A673 (cell line): ENCODE measurements around the gene GMPR.

ENCODE experiments used
- EZH2 ChIP-seq: fragments of 200-600 bp; sonication (generic); IDR thresholded peaks from 2 replicates; pipeline ENCODE4 v1.6.1; 2017; ENCODE audit warnings: borderline replicate concordance, low read depth, mild to moderate bottlenecking, mixed read lengths, antibody characterized with exemption, low read length; ENCODE audit not compliant: poor library complexity, severe bottlenecking
- TF ChIP-seq, protein P1 (sequence below): fragments of 300-800, 200-600 bp; sonication (generic); conservative IDR thresholded peaks from 2 replicates; pipeline ENCODE4 v1.5.1; 2017; ENCODE audit warnings: low read depth, mild to moderate bottlenecking, antibody characterized with exemption, low read length, moderate library complexity, mixed read lengths

DNA sequence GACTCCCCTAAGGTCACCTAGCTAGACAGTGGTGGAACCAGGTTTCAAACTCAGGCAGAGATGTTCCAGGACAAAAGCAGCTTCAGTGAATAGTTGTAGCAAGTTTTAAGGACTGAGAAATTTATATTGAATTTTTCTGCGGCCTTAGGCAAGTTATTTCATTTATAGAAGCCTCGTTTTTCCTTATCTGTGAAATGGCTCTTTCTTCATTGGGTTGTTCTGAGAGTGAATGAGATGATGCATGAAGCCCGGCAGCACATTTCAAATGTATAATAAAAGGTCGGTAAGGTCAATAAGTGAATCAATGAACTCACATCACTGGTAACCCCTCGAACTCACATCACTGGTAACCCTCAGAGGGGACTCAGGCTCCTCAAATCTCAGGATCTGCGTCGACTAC lies 1.1 kb upstream of the GMPR start:
- no peak for TF ChIP-seq EZH2
- TF ChIP-seq, protein P1, sequence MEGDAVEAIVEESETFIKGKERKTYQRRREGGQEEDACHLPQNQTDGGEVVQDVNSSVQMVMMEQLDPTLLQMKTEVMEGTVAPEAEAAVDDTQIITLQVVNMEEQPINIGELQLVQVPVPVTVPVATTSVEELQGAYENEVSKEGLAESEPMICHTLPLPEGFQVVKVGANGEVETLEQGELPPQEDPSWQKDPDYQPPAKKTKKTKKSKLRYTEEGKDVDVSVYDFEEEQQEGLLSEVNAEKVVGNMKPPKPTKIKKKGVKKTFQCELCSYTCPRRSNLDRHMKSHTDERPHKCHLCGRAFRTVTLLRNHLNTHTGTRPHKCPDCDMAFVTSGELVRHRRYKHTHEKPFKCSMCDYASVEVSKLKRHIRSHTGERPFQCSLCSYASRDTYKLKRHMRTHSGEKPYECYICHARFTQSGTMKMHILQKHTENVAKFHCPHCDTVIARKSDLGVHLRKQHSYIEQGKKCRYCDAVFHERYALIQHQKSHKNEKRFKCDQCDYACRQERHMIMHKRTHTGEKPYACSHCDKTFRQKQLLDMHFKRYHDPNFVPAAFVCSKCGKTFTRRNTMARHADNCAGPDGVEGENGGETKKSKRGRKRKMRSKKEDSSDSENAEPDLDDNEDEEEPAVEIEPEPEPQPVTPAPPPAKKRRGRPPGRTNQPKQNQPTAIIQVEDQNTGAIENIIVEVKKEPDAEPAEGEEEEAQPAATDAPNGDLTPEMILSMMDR: no peak
